ENCODE measurements around the gene FBLN7.
"Not testable (repeated sequence)": the region's sequence is repeated elsewhere in the genome, so short reads cannot be mapped to it uniquely, and the experiment has no call there.

FBLN7 gene, protein sequence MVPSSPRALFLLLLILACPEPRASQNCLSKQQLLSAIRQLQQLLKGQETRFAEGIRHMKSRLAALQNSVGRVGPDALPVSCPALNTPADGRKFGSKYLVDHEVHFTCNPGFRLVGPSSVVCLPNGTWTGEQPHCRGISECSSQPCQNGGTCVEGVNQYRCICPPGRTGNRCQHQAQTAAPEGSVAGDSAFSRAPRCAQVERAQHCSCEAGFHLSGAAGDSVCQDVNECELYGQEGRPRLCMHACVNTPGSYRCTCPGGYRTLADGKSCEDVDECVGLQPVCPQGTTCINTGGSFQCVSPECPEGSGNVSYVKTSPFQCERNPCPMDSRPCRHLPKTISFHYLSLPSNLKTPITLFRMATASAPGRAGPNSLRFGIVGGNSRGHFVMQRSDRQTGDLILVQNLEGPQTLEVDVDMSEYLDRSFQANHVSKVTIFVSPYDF

DNA sequence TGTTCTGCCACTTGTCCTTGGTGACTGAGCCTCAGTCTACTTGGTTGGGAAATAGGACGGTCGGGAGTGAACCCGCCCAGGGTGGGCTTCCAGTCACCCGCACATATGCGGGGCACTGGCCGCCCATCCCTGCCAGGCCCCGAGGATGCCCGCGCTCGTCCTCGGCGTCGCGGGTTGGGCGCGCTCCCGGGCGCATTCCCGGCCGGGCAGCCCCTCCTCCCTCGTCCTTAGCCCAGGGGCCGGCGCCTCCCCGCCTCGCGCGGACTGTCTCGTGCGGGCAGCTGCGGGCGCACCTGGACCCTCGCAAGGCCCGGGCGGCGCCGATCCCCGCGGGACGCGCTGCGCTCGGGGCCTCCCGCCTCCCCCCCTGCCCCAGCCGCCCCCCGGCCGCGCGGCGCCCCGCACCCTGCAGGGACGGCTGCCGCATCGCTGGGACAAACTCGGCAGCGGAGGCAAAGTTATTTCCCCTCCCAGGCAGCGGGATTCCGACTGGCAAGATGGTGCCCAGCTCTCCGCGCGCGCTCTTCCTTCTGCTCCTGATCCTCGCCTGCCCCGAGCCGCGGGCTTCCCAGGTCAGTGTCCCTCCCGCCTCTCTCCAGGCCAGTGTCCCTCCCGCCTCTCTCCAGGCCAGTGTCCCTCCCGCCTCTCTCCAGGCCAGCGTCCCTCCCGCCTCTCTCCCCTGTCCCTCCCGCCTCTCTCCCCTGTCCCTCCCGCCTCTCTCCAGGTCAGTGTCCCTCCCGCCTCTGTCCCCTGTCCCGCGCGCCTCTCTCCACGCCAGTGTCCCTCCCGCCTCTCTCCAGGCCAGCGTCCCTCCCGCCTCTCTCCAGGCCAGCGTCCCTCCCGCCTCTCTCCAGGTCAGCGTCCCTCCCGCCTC lies at the start of gene FBLN7:
Gene FBLN7 (plus strand): TSS at position 227 of the 874 bp plus-strand sequence. CDS start 271 bp downstream, at position 498.
- no peak for DNase-seq (ENCODE audit: low read depth)

DNA sequence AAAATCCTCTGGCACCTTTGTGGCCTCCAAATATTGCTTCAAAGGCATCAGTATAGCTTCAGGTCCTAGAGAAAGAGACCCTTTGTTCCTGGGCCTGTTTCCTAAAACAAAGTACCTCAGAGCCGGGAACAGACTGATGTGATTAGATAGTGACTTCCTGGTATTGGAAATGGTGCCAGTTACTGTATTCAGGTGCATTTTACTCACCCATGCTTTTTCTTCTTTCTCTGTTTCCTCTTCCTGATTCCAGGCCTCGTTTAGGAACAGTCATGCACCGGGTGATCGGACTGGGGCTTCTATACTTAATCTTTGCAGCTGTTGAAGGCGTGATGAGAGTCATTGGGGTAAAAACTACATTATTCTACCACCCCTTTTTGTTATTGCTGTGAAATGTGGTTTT lies 48.8 kb upstream of the FBLN7 start:
- DNase-seq (ENCODE audit: low read depth): no peak

DNA sequence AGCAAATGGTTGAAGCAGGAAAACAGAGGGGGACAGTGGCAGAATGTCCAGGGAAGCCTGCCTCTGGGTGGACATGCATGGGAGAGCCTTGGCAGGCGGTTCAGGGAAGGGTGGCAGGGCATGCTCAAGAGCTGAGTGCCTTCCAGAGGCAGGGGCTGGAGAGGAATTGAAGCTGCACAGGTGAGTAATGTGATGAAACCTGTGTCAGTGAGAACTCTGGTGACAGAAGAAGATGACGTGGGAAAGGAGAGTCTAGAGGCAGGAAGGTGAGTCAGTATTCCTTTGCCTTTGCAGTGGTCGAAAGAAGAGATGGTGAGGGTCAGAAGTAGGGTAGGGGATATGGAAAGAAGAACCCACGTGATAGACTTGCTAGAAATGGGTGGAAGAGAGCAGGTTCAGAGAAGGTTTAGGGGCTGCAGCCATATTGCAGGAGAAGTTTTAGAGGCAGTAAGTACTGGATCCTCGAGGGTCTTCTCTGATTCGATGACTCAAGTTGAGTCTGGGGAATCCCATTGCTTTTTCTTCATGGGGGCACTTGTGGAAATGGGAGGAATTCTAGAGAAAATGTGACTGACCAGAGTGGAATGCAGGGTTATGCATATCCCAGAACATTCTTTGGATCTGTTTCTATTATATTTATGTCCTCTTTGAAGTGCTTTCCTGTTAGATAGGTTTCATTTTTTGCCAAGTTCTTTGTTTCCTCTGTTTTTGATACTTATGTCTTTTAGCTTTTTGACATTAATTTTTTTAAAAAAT lies 45.7 kb upstream of the FBLN7 start:
- DNase-seq (ENCODE audit: low read depth): no peak

DNA sequence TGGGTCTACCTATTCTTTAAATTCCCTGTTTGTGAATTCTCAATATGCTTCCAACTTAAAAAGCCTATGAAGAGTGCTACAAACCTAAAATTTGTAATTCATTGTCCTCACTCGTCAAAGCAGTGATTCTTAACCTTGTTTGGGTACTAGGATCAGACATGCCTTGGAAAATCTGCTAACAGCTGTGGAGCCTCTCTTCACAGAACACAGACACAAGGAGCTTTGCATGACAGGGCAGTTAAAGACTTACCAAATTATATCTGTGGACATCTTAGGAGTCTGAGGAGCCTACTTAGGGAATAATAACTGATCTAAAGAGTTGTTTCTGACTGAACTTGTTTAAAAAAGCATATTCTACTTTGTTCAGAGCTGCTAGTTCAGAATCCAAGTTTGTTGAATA lies 45.0 kb upstream of the FBLN7 start:
- DNase-seq (ENCODE audit: low read depth): no peak

DNA sequence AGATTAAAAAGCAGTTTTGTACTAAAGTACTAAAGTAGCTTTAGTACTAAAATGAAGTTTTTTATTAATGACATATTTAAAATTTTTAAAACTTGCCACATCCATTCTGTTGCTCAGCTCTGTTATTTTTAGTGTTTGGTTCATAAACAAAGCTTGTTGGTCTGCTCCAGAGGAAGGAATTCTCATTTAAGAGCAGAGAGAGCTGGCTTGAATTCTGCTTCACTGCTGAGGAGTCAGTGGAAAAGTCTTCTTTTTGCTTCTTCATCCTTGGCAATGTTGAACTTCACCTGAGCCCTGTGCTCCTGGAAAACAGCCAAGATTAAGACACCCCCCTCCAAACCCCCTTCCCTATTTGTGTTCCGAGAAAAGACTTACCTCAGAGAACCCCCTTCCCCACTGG lies 42.5 kb upstream of the FBLN7 start:
- DNase-seq (ENCODE audit: low read depth): no peak

DNA sequence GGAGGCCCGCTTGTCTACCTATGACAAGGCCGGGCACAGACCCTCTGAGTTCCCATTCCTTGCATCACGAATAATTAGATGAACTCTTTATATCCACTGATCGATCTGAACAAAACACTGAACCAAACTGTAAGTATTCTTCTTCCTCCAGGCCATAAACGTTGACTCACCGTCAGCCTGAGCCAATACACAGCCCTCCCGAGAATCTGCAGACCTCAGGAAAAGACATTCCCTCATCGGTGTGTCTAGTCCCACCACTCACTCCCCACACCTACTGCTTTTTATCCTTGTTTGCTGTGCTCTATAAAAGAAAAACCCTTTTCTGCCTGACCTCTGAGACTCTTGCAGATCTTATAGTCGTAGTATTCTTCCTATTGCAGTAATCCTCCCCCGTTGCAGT lies 42.1 kb upstream of the FBLN7 start:
- DNase-seq (ENCODE audit: low read depth): no peak

DNA sequence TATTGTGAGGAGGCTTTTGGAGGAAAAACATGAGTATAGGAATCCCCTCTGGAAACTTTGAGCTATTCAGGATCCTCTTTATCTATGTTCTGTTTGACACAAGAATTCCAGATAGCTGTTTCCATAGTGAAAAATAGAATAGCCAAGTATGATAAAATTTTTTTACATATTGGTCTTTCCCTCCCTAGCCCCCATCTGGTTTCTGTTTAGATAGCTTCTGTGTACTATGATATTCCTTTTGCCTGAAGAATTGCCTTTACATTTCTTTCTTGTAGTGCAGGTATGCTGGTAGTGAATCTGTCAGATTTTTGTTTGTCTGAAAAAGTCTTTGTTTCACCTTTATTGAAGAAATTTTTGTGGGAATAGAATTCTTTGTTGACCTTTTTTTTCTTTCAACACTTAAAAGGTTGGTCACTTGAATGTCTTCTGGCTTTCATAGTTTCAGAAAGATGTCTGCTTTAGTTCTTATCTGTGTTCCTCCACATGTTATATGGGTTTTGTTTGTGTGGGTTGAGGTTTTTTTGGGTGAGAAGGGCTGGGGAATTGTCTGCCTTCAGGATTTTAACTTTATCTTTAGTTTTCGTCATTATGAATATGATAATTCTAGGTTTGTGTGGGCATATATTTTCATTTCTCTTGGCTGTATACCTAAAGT lies 29.9 kb upstream of the FBLN7 start:
- no peak for DNase-seq (ENCODE audit: low read depth)

DNA sequence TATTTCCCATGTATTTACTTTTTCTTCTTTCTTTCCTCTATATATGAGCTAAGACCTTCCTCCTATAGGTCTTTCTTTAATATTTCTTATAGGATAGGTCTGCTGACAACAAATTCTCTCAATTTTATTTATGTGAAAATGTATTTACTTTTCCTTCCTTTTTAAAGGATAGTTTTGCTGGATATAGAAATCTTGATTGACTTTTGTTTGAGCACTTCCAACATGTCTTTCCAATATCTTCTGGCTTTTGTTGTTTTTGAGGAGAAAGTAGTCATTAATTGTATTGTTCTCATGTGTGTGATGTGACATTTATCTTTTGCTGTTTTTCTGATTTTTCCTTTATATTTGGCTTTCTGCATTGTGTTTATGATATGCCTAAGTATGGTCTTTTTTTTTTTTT lies 28.9 kb upstream of the FBLN7 start:
- DNase-seq (ENCODE audit: low read depth): no peak

DNA sequence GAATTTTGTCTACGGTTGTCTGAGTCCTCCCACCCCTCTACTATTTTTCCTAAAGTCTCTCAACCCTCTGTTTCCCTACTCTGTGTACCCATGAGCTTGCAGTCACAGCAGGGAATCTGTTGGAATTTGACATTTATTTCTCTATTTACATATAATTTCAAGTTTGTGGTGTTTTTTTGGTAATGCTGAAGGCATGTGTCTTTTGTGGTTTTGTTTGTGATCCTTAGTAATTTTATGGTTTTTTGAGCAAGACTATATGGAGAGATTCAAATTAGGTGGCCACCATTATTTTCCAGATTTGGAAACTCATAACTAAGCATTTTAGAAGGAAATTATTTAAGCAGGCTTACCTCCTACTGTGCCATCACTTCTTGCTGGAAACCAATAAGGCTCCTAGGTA lies 27.2 kb upstream of the FBLN7 start:
- DNase-seq (ENCODE audit: low read depth): no peak

DNA sequence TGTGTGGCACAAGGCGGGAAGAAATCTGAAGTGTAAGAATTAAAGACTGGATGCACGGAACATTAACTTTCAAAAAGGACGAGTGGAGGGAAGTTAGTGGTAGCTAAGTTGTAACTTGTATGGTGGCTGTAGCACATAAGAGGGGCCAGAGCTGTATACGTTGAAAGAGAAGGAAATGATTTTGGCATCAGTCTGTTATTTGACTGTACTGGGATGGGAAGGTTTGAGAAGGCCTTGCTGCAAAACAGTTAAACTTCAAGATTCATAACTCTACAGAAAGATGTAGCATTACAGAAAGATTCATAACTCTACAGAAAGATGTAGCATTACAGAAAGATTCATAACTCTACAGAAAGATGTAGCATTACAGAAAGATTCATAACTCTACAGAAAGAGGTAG lies 24.8 kb upstream of the FBLN7 start:
- not testable (repeated sequence) for DNase-seq (ENCODE audit: low read depth)

DNA sequence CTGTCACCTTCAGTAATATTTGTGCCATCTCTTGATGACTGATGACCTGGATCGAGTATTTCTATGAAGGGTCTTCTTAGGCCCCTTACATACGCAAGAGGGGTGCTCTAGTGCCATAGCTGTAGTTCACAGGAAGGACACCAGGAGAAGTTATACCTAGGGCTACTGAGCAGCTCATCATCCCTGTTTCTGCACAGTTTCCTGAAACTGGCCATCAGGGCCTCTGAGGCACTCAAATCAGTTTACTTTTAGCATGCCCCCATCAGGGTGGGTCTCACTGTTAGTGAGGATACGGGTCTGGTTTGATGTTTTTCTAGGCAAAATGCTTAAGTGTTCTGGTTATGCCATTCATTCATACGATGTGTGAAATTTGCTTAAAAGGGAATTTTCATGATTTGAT lies 20.0 kb upstream of the FBLN7 start:
- no peak for DNase-seq (ENCODE audit: low read depth)

DNA sequence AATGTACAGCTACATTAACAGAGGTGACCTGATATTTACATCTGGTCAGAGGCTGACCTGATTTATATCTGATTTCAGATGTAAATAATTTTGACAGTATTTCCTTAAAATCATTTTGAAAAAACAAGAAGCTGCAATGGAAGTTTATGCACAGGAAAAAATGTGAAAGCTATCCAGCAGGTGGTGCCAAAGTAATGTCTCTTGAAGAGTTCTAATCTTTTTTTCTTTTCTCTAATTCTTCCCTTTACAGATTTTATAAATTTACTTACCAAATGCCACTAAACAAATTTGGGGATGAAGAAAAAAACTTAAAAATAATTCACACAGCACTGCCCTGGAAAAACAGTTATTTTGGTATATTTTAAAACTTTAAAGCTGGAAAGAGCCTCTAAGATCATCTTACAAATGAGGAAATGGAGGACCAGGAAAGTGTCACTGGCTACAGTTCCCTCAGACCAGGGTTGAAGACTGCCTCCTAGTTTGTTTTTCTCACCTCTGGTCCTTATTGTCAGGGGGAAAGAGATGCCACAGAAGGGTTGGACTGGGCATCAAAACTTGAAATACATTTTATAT lies 16.4 kb upstream of the FBLN7 start:
- DNase-seq (ENCODE audit: low read depth): peak; percentile 18

DNA sequence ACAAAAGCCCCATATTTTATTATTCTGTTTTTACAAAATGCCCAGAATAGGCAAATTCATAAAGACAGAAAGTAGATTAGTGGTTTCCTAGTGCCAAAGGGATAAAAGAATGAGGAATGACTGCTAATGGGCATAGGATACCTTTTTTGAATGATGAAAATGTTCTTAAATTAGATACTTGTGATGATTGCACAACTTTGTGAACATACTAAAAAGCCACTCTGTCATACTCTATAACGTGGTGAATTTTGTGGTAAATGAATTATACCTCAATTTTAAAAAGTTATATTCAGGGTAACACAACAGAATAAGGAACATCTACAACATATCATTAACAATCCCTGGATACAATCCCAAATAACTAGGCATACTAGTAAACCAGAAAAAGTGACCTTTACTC lies 9.1 kb upstream of the FBLN7 start:
- no peak for DNase-seq (ENCODE audit: low read depth)

DNA sequence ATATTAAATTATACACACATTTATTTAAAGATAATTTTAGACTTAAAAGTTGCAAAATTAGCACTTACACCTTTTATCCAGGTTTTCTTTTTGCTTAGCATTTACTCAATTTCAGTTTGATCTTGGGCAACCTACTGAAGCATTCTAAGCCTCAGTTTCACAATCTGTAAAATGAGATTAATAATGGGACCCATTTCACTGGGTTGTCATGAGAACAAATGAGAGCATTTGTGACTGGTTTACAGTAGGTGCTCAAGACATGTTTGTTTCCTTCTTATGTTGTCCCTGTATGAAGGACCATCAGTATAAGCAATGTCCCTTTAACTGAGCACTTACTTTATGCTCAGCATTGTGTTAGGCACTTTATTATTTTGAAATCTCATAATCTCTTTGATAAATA lies 4.8 kb upstream of the FBLN7 start:
- no peak for DNase-seq (ENCODE audit: low read depth)

DNA sequence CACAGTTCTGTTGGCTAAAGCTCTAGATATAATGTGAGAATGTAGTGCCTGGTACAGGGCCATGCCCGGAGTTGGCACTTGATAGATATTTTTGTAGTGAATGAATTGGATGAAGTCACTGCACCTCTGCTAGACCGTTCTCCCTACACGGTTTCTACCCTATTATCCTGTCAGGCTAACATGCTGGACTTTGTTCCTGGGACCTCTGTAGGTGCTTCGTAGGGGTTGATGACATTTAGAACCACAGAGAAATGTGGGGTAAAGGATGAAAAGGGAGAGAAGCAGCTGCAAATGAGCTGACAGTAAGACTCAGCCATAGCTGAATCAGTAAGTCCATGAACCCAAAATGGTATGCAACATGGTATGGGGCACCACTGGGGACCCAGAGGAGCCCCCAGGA lies 4.1 kb upstream of the FBLN7 start:
- no peak for DNase-seq (ENCODE audit: low read depth)

DNA sequence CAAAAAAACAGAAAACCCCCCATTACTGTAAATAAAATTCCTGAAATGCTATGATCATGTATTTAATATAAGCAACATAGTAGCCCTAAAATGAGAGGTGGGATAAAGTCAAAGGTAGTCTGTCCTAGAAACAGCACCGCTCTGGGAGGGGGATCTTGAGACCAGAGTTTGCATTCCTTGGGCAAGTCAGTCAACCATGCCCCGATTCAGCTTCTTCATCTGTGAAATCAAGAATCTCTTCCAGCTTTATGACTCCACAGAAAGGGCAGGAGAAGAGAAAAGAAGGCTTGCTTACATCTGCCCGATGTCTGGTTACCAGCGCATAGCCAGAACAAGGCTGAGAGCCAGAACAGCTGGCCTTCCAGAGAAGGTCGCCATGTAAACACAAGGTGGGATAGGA lies 2.1 kb upstream of the FBLN7 start:
- no peak for DNase-seq (ENCODE audit: low read depth)

DNA sequence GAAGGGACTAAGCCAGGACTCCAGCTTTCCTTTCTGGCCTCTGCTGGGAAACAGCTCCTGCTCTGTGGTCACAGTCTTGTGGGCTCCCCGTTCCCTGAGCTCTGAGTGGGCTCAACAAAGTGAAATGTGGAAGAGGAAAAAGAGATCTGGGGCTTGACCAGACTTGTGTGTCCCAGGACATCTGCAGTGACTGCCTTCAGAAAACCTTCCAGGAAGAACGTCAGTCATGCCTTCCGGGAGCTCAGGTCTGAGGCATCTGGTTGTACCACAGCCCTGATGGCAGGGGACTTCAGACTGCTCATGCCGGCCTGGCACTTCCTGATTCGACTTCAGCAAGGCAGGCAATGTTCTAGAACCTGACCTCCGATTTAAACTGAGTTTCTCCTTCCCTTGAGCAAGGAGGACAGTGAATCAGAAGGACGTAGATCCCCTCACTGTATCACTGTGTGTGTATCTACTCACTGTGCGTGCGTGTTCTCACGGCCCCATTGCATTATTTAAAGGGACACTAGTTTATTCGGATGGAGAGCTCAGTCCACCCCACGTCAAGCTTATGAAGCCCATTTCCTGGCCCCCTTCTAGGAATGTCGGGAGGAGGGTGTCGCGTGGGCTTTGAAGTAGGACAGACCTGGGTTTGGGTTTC lies 548 bp upstream of the FBLN7 start:
- DNase-seq (ENCODE audit: low read depth): no peak

DNA sequence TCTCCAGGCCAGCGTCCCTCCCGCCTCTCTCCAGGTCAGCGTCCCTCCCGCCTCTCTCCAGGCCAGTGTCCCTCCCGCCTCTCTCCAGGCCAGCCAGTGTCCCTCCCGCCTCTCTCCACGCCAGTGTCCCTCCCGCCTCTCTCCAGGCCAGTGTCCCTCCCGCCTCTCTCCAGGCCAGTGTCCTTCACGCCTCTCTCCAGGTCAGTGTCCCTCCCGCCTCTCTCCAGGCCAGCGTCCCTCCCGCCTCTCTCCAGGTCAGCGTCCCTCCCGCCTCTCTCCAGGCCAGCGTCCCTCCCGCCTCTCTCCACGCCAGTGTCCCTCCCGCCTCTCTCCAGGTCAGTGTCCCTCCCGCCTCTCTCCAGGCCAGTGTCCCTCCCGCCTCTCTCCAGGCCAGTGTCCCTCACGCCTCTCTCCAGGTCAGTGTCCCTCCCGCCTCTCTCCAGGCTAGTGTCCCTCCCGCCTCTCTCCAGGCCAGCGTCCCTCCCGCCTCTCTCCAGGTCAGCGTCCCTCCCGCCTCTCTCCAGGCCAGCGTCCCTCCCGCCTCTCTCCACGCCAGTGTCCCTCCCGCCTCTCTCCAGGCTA lies 939 bp downstream of the FBLN7 start:
- not testable (repeated sequence) for DNase-seq (ENCODE audit: low read depth)

DNA sequence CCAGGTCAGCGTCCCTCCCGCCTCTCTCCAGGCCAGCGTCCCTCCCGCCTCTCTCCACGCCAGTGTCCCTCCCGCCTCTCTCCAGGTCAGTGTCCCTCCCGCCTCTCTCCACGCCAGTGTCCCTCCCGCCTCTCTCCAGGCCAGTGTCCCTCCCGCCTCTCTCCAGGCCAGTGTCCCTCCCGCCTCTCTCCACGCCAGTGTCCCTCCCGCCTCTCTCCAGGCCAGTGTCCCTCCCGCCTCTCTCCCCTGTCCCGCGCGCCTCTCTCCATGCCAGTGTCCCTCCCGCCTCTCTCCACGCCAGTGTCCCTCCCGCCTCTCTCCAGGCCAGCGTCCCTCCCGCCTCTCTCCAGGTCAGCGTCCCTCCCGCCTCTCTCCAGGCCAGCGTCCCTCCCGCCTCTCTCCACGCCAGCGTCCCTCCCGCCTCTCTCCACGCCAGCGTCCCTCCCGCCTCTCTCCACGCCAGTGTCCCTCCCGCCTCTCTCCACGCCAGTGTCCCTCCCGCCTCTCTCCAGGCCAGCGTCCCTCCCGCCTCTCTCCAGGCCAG lies 1.5 kb downstream of the FBLN7 start:
- not testable (repeated sequence) for DNase-seq (ENCODE audit: low read depth)

DNA sequence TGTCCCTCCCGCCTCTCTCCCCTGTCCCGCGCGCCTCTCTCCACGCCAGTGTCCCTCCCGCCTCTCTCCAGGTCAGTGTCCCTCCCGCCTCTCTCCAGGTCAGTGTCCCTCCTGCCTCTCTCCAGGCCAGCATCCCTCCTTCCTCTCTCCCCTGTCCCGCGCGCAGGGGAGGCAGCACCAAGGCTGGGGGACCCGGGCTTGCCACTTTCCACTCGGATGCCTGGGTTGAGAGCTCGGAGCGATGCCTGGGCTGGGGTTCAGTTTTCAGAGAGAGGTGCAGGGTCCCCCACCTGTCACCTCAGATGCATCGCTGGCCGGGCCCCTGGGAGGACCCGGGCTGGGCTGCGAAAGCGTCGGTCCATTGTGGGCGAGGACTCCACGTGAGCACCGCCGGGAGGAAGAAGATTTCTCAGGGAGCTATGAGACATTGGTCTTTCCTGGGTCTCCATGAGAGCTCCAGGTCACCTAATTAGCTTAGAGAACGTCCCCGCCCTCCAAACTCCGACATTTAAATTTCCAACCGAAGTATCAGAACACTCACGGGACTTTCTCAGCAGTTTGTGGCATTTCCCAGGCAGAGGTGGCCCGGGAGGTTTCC lies 2.1 kb downstream of the FBLN7 start:
- DNase-seq (ENCODE audit: low read depth): no peak

Measured in activated gamma-delta T cell treated with anti-CD3 and anti-CD28 coated beads, Interleukin-2, amount 50 U/mL, for 16 hours (primary cell).